ENCODE data around the gene AMTN. TPM values are rescaled to one million over a fixed set of nuclear protein-coding genes. Genes with fewer than 3 reads are reported as not detected.

AMTN gene
- polyA plus RNA-seq, 1 experiment = not detected

DNA sequence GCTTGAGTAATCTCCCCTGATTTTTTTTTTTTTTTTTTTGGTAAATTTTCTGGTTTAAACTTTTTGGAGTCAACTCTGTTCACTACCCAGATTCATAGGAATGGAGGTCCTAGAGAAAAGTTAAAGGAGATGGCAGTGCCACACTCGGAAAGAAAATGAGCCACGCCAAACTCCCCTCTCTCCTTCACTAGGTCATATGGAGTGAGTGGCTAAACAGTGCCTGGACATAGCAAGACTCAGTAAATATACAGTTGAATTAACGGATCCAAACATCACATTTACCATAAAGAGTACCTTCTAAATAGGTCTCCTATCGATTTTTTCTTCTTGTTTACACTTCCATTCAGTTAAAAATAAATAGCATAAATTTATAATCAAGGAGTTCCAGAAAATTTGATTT lies 13.6 kb upstream of the AMTN start:
- no peak for DNase-seq (ENCODE audit: low read depth, low spot score)
- Histone ChIP-seq H3K9me3 (ENCODE audit: control insufficient read depth, insufficient read depth, low read length) (no peaks in the 10 kb centered on the region), H3K27ac (ENCODE audit: low read depth, low read length) (no peak overlapping the region), H3K27me3 (ENCODE audit: control insufficient read depth, insufficient read depth, low read length) (no peaks in the 10 kb centered on the region), H3K4me3 (ENCODE audit: low read depth, low read length) (no peak overlapping the region)
- ChIA-PET CTCF (interaction anchor here (0.6 to 2.1 kb wide), 11 partner anchors 9 to 1160 kb away, joined by 3 to 9 read pairs (median 4); no protein-coding TSS in a partner anchor), POLR2A (no interaction called here)
- TF ChIP-seq, protein P1, sequence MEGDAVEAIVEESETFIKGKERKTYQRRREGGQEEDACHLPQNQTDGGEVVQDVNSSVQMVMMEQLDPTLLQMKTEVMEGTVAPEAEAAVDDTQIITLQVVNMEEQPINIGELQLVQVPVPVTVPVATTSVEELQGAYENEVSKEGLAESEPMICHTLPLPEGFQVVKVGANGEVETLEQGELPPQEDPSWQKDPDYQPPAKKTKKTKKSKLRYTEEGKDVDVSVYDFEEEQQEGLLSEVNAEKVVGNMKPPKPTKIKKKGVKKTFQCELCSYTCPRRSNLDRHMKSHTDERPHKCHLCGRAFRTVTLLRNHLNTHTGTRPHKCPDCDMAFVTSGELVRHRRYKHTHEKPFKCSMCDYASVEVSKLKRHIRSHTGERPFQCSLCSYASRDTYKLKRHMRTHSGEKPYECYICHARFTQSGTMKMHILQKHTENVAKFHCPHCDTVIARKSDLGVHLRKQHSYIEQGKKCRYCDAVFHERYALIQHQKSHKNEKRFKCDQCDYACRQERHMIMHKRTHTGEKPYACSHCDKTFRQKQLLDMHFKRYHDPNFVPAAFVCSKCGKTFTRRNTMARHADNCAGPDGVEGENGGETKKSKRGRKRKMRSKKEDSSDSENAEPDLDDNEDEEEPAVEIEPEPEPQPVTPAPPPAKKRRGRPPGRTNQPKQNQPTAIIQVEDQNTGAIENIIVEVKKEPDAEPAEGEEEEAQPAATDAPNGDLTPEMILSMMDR (IDR thresholded peaks at IDR 0.05; ENCODE audit: low read depth, low read length) = no peak

DNA sequence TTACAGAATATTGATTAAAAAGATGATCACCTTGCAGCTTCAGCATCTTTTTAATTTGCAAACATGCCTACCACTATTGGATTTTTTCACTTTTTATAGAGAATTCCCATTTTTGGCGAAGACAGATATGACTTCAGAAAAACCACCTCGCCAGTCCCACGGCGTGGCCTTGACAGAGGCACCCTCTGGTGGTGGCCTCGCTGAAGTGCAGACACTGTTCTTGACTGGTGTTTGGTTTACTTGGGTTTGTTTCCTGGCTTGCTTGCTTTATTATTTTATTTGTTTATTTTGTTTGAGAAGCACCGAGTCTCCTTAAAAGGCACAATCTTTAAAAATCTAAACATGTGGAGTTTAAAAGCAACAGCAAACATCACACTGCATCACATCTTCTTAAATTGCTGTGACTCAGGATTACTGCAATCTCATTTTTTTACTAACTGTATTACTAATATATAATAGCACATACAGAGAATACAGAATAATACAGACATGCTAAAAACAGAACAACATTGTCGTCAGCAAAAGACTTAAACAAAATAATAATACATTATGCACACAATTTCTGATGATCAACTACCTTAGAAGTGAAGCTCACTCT lies 13.1 kb upstream of the AMTN start:
- DNase-seq (ENCODE audit: low read depth, low spot score) = peak; percentile 7
- H3K4me3 ChIP-seq (ENCODE audit: low read depth, low read length) = no peak overlapping the region
- no peak overlapping the region for H3K27ac ChIP-seq (ENCODE audit: low read depth, low read length)
- H3K27me3 ChIP-seq (ENCODE audit: control insufficient read depth, insufficient read depth, low read length) = no peaks in the 10 kb centered on the region
- TF ChIP-seq, protein P1 (IDR thresholded peaks at IDR 0.05; ENCODE audit: low read depth, low read length) = peak; percentile 99
- CTCF ChIA-PET = interaction anchor here (0.6 to 2.1 kb wide), 14 partner anchors 9 to 1159 kb away, joined by 3 to 11 read pairs (median 3); no protein-coding TSS in a partner anchor
- H3K9me3 ChIP-seq (ENCODE audit: control insufficient read depth, insufficient read depth, low read length) = no peaks in the 10 kb centered on the region
- POLR2A ChIA-PET = no interaction called here

DNA sequence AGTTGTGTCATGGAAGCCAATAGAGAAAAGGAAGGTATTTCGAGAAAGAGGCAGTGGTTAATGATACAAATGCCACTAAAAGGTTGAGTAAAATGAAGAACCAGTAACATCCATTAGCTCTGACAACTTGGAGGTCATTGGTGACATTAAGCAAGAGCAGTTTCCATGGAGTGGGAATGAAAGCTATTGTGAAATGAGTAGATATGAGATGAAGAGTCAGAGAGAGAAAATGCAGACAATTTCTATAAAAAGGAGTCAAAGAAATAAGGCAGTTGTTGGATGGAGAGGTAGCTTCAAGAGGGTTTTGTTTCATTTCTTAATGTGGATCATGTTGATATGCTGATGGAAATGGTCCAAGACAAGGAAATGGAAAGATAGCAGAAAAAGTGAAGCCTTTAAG lies 9.6 kb upstream of the AMTN start:
- DNase-seq (ENCODE audit: low read depth, low spot score) = no peak
- Histone ChIP-seq H3K9me3 (ENCODE audit: control insufficient read depth, insufficient read depth, low read length) (no peaks in the 10 kb centered on the region), H3K4me3 (ENCODE audit: low read depth, low read length) (no peak overlapping the region), H3K27me3 (ENCODE audit: control insufficient read depth, insufficient read depth, low read length) (no peaks in the 10 kb centered on the region), H3K27ac (ENCODE audit: low read depth, low read length) (no peak overlapping the region)
- POLR2A ChIA-PET = no interaction called here
- CTCF ChIA-PET = no interaction called here
- TF ChIP-seq, protein P1 (IDR thresholded peaks at IDR 0.05; ENCODE audit: low read depth, low read length) = no peak

DNA sequence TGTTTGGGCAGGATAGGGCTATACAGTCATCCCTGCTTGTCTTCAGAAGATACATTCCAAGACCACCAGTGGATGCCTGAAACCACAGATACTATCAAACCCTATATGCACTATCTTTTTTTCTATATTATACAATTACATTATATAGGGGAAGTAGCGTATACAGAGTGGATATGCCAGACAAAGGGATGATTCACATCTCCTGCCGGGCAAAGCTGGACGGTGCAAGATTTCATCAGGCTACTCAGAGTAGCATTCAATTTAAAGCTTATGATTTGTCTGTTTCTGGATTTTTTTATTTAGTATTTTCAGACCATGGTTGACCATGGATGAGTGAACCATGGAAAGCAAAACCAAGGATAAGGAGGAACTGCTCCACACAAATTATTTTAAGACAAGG lies 7.0 kb upstream of the AMTN start:
- H3K27me3 ChIP-seq (ENCODE audit: control insufficient read depth, insufficient read depth, low read length) = no peaks in the 10 kb centered on the region
- ChIA-PET CTCF (interaction anchor here (0.7 kb wide), 2 partner anchors 12 to 731 kb away, joined by 3 read pairs; no protein-coding TSS in a partner anchor), POLR2A (no interaction called here)
- DNase-seq (ENCODE audit: low read depth, low spot score) = no peak
- H3K27ac ChIP-seq (ENCODE audit: low read depth, low read length) = no peak overlapping the region
- TF ChIP-seq, protein P1 (IDR thresholded peaks at IDR 0.05; ENCODE audit: low read depth, low read length) = no peak
- no peaks in the 10 kb centered on the region for H3K9me3 ChIP-seq (ENCODE audit: control insufficient read depth, insufficient read depth, low read length)
- H3K4me3 ChIP-seq (ENCODE audit: low read depth, low read length) = no peak overlapping the region

DNA sequence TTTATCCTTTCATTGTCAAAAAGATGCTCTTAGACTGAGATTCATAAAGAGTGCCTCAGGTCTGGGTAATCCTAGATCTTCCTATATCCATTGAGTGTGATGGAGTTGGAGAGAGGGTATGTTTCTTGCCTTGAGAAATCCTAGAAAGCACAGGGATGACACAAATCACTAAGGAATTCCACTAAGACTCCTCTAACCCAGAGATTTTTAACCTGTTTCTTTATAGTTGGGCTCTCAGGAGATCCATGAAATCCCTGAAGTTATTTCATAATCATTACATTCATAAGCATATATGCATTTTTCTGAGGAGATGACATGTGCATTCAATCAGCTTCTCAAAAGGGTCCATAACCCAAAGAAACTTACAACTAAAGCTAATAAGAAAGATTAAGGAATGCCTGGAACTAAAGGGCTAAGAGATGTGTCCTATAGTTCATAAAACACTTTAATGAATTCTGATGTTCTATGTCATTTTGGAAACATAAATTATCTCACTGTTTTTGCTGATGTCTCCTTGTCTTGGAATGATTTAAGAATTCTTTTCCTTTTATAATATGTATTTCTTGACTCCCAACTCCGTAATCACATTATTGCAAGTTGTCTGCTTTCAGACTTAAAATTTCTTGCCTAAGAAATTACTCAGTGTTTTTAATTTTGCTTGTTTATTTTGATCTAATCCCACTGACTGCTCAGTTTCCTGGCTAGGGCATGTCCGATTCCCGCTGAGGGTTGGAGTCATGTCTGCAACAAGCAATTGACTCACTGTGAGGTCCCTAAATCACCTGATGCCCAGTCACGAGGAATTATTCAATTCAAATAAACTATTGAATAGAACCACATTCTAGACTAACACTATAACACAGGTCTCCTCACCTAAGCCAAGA lies 2.8 kb upstream of the AMTN start:
- Histone ChIP-seq H3K27me3 (ENCODE audit: control insufficient read depth, insufficient read depth, low read length) (no peaks in the 10 kb centered on the region), H3K9me3 (ENCODE audit: control insufficient read depth, insufficient read depth, low read length) (no peaks in the 10 kb centered on the region), H3K27ac (ENCODE audit: low read depth, low read length) (no peak overlapping the region), H3K4me3 (ENCODE audit: low read depth, low read length) (no peak overlapping the region)
- CTCF ChIA-PET = interaction anchor here (1.0 to 2.1 kb wide), 3 partner anchors 10 to 44 kb away, joined by 3 to 8 read pairs (median 3); no protein-coding TSS in a partner anchor
- POLR2A ChIA-PET = no interaction called here
- TF ChIP-seq, protein P1 (IDR thresholded peaks at IDR 0.05; ENCODE audit: low read depth, low read length) = no peak
- no peak for DNase-seq (ENCODE audit: low read depth, low spot score)
